Caco-2 (cell line): ENCODE data around the gene TMEM232. TPM values are rescaled to one million over a fixed set of nuclear protein-coding genes. Genes with fewer than 3 reads are reported as not detected.

Experiments used
- BruUV-seq: library from RNA; stranded (reverse); fragments of 400-500 nt; replicated peaks from 2 replicates; lab custom pipeline; 2021; lab: Mats Ljungman, UMichigan
- CTCF ChIA-PET: fragments of 300-600 bp; sonication (Branson Sonifier 250); formaldehyde crosslinking; loops from one replicate; lab custom pipeline; 2022; ENCODE audit warnings: antibody characterized with exemption; lab: Charles Lee
- POLR2A ChIA-PET: fragments of 300-600 bp; sonication (Branson Sonifier 250); formaldehyde crosslinking; loops from one replicate; lab custom pipeline; 2022; ENCODE audit warnings: antibody characterized with exemption; lab: Charles Lee
- DNase-seq, 2 experiments: peaks; one replicate each; pipeline versions ENCODE4 v3.0.0 to v3.0.0-alpha.2; 2020 to 2022
- H3K27me3 ChIP-seq: replicated peaks from 2 replicates; pipeline ENCODE4 v1.6.0; 2011; ENCODE audit warnings: low read length; ENCODE audit not compliant: control insufficient read depth, insufficient read depth
- H3K36me3 ChIP-seq: 2 replicates; pipeline ENCODE4 v1.5.1; 2011; ENCODE audit warnings: low read length; ENCODE audit not compliant: control insufficient read depth, insufficient read depth
- H3K4me1 ChIP-seq: fragments of 250-450 bp; sonication (Bioruptor Pico); 2 replicates; pipeline ENCODE4 v1.5.1; 2020; ENCODE audit warnings: mild to moderate bottlenecking
- H3K4me3 ChIP-seq: 2 replicates; pipeline ENCODE4 v1.5.1; 2011; ENCODE audit warnings: low read depth, mild to moderate bottlenecking, control low read depth, low read length
- H3K9me3 ChIP-seq: fragments of 250-450 bp; sonication (Bioruptor Pico); 2 replicates; pipeline ENCODE4 v1.5.1; 2020; ENCODE audit warnings: mild to moderate bottlenecking, moderate library complexity
- H3K27ac Mint-ChIP-seq: one replicate; pipeline ENCODE4 v1.8.0; 2022; ENCODE audit warnings: mixed read lengths; ENCODE audit not compliant: unreplicated experiment
- H3K27me3 Mint-ChIP-seq: one replicate; pipeline ENCODE4 v1.8.0; 2022; ENCODE audit warnings: mixed read lengths; ENCODE audit not compliant: insufficient read depth, unreplicated experiment
- H3K36me3 Mint-ChIP-seq: one replicate; pipeline ENCODE4 v1.8.0; 2022; ENCODE audit warnings: mild to moderate bottlenecking, mixed read lengths; ENCODE audit not compliant: insufficient read depth, unreplicated experiment
- H3K4me1 Mint-ChIP-seq: one replicate; pipeline ENCODE4 v1.8.0; 2022; ENCODE audit warnings: low read depth, mixed read lengths; ENCODE audit not compliant: unreplicated experiment
- H3K4me3 Mint-ChIP-seq: one replicate; pipeline ENCODE4 v1.8.0; 2022; ENCODE audit warnings: mild to moderate bottlenecking, moderate library complexity, mixed read lengths; ENCODE audit not compliant: unreplicated experiment
- H3K9me3 Mint-ChIP-seq: one replicate; pipeline ENCODE4 v1.8.0; 2022; ENCODE audit warnings: mixed read lengths; ENCODE audit not compliant: unreplicated experiment
- intact Hi-C: fragments of 100-400 bp; cut with micrococcal nuclease; formaldehyde crosslinking; loops from one replicate; pipeline ENCODE4 v1.10.0; 2022; ENCODE audit not compliant: unreplicated experiment
- total RNA-seq: library from RNA; stranded (reverse); gene quantifications from 2 replicates; pipeline ENCODE4 v1.2.3, GENCODE V29; 2022
- TF ChIP-seq, protein P1 (sequence below), 2 experiments: fragments of 200-600 bp in 1 of 2; IDR thresholded peaks; 1 replicate in 1 of 2; 2 replicates in 1 of 2; pipeline versions ENCODE4 v1.5.1 to v1.8.0; 2011 to 2022; ENCODE audit warnings: antibody characterized with exemption in 1 of 2, control low read depth in 1 of 2, inconsistent platforms in 1 of 2, low read depth in 1 of 2, low read length in 1 of 2, mild to moderate bottlenecking in 1 of 2, moderate library complexity in 1 of 2; ENCODE audit not compliant: insufficient read depth in 1 of 2, severe bottlenecking in 1 of 2, unreplicated experiment in 1 of 2

TMEM232 gene
- total RNA-seq, 1 experiment from 2014 or later, result 0.34 TPM

DNA sequence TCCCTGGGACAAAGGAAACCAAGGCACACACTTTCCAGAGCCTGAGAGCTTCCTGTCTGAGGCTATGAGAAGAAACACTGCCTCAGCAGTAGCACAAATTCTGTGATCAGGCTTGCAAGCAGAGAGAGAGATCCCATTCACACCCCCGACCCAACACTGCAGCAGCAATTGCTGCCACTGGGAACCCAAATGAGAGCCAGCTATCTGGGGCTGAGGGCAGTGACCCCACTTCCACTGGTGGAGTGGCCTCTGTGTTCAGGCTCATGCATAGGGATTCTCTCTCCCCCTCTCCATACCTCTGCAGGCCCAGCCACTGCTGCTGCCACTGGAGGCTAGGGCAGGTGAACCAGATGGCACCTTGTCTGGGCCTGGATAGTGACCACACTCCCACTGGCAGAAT is 95.2 kb downstream of the TMEM232 start:
- TF ChIP-seq, protein P1, sequence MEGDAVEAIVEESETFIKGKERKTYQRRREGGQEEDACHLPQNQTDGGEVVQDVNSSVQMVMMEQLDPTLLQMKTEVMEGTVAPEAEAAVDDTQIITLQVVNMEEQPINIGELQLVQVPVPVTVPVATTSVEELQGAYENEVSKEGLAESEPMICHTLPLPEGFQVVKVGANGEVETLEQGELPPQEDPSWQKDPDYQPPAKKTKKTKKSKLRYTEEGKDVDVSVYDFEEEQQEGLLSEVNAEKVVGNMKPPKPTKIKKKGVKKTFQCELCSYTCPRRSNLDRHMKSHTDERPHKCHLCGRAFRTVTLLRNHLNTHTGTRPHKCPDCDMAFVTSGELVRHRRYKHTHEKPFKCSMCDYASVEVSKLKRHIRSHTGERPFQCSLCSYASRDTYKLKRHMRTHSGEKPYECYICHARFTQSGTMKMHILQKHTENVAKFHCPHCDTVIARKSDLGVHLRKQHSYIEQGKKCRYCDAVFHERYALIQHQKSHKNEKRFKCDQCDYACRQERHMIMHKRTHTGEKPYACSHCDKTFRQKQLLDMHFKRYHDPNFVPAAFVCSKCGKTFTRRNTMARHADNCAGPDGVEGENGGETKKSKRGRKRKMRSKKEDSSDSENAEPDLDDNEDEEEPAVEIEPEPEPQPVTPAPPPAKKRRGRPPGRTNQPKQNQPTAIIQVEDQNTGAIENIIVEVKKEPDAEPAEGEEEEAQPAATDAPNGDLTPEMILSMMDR (IDR thresholded peaks at IDR 0.05; ENCODE audit: insufficient read depth in 1 of 2, low read depth in 1 of 2, low read length in 1 of 2, severe bottlenecking in 1 of 2, unreplicated experiment in 1 of 2), result no peak
- no peaks in the 10 kb centered on the region for H3K36me3 ChIP-seq
- H3K4me3 ChIP-seq, result no peak overlapping the region
- POLR2A ChIA-PET, result no interaction called here
- Mint-ChIP-seq H3K27me3 (peaks cover 5% of the 10 kb centered on the region), H3K4me3 (no peak overlapping the region), H3K4me1 (no peaks in the 10 kb centered on the region), H3K9me3 (no peaks in the 10 kb centered on the region), H3K27ac (no peak overlapping the region), H3K36me3 (no peaks in the 10 kb centered on the region)
- no peak for DNase-seq
- intact Hi-C loops, result no loop called here
- BruUV-seq, result no TSS peak
- H3K9me3 ChIP-seq, result no peaks in the 10 kb centered on the region
- H3K27me3 ChIP-seq, result no peaks in the 10 kb centered on the region
- no peaks in the 10 kb centered on the region for H3K4me1 ChIP-seq
- CTCF ChIA-PET, result no interaction called here

DNA sequence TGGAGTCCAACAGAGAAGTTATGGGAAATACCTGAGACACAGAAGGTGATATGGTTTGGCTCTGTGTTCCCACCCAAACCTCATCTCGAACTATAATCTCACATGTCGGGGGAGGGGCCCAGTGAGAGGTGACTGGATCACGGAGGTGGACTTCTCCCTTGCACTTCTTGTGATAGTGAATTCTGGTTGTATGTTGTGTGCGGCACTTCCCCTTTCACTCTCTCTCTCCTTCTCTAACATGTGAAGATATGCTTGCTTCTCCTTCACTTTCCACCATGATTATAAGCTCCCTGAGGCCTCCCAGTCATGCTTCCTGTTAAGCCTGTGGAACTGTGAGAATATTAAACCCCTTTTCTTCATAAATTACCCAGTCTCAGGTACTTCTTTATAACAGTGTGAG is 96.1 kb downstream of the TMEM232 start:
- BruUV-seq, result no TSS peak
- Histone ChIP-seq H3K9me3 (no peaks in the 10 kb centered on the region), H3K4me3 (no peak overlapping the region), H3K4me1 (no peaks in the 10 kb centered on the region), H3K36me3 (no peaks in the 10 kb centered on the region), H3K27me3 (no peaks in the 10 kb centered on the region)
- no peak overlapping the region for H3K4me3 Mint-ChIP-seq
- peaks cover 5% of the 10 kb centered on the region for H3K27me3 Mint-ChIP-seq
- ChIA-PET POLR2A (no interaction called here), CTCF (no interaction called here)
- intact Hi-C loops, result no loop called here
- DNase-seq, result no peak
- no peaks in the 10 kb centered on the region for H3K9me3 Mint-ChIP-seq
- TF ChIP-seq, protein P1 (IDR thresholded peaks at IDR 0.05; ENCODE audit: insufficient read depth in 1 of 2, low read depth in 1 of 2, low read length in 1 of 2, severe bottlenecking in 1 of 2, unreplicated experiment in 1 of 2), result no peak
- no peaks in the 10 kb centered on the region for H3K4me1 Mint-ChIP-seq
- no peak overlapping the region for H3K27ac Mint-ChIP-seq
- no peaks in the 10 kb centered on the region for H3K36me3 Mint-ChIP-seq

DNA sequence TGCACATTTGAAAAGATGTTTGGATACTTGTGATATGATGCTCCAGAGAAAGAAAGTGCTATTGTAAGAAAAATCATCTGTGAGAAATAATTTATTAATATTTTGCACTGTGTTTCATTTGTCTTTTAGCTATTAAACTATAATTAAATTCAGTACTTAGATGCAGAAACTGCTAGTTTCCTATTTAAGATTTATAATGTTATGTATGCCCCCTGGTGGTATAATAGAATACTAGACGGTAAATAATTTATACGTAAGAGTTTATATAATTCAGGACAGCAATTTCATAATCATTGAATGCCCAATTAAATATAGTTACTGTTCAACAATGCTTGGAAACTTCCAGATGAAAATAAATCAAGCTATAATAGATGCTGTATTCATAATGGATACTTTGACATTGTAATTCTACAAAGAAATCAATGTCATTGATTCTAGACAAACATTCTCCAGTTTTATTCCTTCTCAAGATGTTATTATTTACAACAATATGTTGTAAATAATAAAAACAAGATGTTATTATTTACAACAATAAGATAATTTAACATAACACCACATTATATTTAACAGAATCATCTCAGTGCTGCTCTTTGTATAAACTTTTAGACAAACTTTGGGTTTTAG is 101.0 kb downstream of the TMEM232 start:
- intact Hi-C loops, result loop anchor here (1.0 kb wide), 1 partner anchor 184 kb away; no protein-coding TSS in a partner anchor
- no peak overlapping the region for H3K4me3 ChIP-seq
- DNase-seq, result no peak
- no peaks in the 10 kb centered on the region for H3K4me1 ChIP-seq
- H3K27me3 Mint-ChIP-seq, result peaks cover 5% of the 10 kb centered on the region
- BruUV-seq, result no TSS peak
- ChIA-PET POLR2A (no interaction called here), CTCF (interaction anchor here (0.7 kb wide), 1 partner anchor 184 kb away, joined by 5 read pairs; no protein-coding TSS in a partner anchor)
- H3K27ac Mint-ChIP-seq, result no peak overlapping the region
- H3K4me3 Mint-ChIP-seq, result no peak overlapping the region
- no peaks in the 10 kb centered on the region for H3K4me1 Mint-ChIP-seq
- H3K36me3 Mint-ChIP-seq, result no peaks in the 10 kb centered on the region
- TF ChIP-seq, protein P1 (IDR thresholded peaks at IDR 0.05; ENCODE audit: insufficient read depth in 1 of 2, low read depth in 1 of 2, low read length in 1 of 2, severe bottlenecking in 1 of 2, unreplicated experiment in 1 of 2), result peak in 1 of 2 experiments; percentile 46
- H3K27me3 ChIP-seq, result no peaks in the 10 kb centered on the region
- H3K36me3 ChIP-seq, result no peaks in the 10 kb centered on the region
- no peaks in the 10 kb centered on the region for H3K9me3 ChIP-seq
- H3K9me3 Mint-ChIP-seq, result no peaks in the 10 kb centered on the region
